ENCODE measurements around the gene GARIN3.

DNA sequence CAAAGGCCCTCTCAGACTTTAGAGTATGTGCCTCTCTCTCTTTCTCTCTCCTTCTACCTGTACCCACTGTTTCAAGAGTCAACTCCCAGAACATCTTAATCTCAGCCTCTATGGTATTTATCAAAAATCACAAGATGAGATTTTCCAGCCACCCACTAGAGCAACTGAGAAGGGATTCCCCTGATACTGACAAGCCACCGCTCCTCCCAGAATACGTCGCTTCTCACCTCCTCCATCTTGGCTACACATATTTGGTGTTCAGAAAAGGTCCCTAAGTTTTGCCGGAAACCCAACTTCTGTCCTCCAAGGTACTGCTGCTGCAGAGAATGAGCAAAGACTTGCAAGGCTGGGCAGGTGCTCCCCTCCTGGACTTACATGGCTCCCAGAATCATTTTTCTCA lies 6.1 kb downstream of the GARIN3 start:
- TF ChIP-seq SUZ12 (IDR thresholded peaks at IDR 0.05; ENCODE audit: extremely low read depth, insufficient read depth, insufficient read length) (no peak), YY1 (IDR thresholded peaks at IDR 0.05; ENCODE audit: insufficient read depth, insufficient read length) (no peak), ZNF274 (IDR thresholded peaks at IDR 0.05; ENCODE audit: low read depth, low read length) (no peak)
